Measurements from ENCODE around the gene CHD2.
"Not testable (repeated sequence)": the region's sequence is repeated elsewhere in the genome, so short reads cannot be mapped to it uniquely, and the experiment has no call there.

CHD2 gene

DNA sequence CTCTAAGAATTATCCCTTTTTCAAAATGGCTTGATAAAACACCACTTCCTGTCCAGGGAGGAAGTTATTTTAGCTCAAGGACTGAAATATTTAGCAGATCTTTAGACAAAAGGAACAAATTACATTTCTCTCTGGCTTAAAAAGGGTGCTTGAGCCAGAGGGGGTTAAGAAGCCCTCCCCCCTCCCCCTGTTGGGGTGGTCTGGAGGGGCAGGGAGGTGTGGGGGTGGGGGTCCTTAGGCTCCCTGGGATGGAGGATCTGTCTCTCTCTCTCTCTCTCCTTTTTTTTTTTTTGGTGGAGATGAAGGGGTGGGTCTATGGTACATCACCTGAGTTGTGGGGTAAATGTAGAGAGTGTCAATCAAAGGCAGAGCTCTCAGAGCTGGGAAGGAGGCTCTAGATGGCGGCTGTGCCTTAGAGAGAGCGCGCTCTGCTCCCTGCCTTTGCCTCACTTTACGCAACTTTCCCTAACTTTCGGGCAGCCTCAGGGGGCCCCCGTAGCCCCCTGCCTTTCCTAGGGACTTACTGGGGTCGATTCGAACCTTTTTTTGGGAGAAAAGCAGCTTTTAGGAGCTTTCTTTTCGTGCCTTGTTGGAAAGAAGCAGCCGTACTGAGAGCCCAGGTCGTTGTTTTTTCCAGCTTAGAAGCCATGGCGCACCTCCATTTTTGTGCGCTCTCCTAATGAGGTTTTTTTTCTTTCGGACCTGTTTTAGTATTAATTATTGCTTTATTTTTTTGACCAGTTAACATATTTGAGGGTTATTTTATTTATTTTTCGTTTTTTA lies at the start of gene CHD2:
Gene CHD2 (plus strand): TSS at position 377 of the 783 bp plus-strand sequence. CDS start 914 bp downstream, outside the sequence.
- DNase-seq: peak; percentile 68

GRCh38 chr15:92853222-92853621 lies 46.9 kb upstream of the CHD2 start:
- DNase-seq: no peak

DNA sequence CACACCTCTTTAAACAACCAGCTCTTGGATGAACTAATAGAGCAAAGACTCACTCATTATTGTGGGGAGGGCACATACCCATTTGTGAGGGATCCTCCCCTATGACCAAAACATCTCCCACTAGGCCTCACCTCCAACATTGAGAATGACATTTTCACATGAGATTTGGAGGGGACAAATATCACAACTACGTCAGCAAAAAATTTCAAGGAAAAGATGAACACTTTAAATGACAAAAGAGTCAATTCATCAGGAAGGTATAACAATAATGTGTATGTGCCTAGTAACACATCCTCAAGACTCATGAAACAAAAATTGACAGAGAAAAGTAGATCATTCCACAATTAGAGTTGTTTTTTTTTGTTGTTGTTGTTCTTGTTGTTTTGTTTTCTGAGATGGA lies 38.4 kb upstream of the CHD2 start:
- no peak for DNase-seq

DNA sequence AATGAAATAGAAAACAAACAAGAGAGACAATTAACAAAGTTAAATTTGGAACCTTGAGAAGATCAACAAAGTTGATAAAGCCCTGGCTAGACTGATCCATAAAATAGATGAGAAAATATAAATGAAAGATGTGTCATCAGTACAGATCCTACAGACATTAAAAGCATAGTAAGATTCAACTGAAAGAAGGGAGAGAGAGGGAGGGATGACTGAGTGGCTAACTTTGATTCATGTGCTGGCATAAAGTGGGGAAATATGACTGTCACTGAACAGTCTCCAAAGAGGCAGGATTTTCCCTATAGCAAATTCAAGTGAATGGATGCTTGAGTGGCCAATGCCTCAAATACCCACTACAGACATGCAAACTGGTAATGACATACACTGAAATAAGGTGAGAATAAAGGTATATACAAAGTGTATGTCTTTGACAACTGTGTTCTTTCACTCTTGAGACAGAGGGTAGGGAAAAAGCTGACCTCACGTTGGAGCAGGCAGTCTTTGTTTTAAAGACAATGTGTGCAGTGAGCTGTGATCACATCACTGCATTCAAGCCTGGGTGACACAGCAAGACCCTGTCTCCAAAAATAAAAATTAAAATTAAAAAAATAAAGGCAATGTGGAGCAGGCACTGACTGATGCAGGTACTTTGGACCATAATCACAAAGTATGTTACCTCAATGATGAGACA lies 35.9 kb upstream of the CHD2 start:
- no peak for DNase-seq

DNA sequence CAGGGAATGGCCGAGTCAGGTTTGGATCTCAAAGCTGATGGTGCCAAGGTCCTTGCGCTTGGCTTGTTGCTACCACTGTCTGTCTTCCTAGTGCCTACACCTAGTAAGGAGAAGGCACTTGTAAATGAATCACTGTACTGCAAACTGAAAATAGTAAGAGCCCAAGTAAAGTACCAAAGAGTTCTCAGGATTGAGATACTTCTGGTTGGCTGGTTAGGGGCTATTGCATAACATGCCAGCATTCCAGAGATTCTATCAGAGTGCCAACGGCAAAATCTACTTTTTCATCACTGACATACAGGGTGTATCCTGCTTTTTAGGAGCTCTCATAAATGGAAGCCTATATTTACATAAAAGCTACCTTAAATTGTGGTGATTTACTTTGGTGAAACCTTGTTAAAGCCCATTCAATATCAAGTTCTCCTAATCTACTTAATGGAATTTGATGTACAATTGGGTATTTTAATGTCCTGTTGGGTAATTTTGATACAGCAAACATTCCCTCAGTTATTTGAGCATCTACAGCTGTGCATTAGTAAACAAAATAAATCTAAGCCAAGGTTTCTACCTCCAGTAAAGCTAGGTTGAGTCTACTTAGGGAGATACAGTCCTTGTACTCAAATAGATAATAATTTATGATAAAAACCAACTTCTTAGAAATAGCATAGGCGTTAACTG lies 30.7 kb upstream of the CHD2 start:
- no peak for DNase-seq

GRCh38 chr15:92870010-92870591 lies 30.0 kb upstream of the CHD2 start:
- DNase-seq: no peak

GRCh38 chr15:92872967-92873366 lies 27.2 kb upstream of the CHD2 start:
- not testable (repeated sequence) for DNase-seq

- no peak for DNase-seq
Observed at GRCh38 chr15:92877000-92877399, 23.1 kb upstream of the CHD2 start.

DNA sequence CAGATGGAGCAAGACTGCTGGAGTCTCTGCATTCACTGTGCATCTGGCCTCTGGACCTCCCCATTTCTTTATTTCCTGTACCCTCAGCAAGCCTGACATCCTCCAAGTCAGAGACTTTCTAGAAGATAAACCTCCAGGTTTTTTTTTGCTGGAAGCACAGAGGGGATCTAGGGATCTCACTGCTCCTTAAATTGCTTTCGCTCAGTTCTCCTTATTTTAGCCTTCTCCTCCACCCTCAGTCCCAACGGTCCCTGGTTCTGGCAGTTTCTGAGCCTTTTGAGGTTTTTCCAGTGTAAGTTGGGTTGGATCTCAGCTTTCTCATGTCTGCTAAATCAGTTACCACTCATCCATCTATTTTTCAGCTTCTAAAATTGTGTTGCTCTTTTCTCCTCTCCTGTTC lies 22.7 kb upstream of the CHD2 start:
- DNase-seq: no peak

DNA sequence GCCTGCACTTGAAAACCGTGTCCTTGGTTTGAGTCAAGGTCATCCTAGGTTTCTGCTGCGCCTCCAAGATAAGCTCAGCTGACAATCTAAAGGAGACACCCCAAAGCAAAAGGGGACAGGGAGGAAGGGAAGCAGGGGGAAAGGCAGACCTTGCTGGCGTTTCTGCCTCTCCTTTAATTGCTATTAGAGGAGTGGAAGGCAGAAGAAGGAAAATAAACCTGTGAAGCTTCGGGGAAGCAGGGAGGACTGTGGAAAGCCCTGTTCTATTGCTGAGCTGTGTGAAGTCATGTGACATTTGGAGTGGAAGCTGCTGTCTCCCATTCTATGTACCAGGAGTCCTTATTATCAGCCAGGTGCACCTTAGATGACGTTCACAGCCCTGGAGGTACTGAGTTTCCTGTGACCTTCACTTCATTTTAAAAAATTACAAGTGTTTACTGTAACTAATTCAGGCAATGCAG lies 21.5 kb upstream of the CHD2 start:
- no peak for DNase-seq

DNA sequence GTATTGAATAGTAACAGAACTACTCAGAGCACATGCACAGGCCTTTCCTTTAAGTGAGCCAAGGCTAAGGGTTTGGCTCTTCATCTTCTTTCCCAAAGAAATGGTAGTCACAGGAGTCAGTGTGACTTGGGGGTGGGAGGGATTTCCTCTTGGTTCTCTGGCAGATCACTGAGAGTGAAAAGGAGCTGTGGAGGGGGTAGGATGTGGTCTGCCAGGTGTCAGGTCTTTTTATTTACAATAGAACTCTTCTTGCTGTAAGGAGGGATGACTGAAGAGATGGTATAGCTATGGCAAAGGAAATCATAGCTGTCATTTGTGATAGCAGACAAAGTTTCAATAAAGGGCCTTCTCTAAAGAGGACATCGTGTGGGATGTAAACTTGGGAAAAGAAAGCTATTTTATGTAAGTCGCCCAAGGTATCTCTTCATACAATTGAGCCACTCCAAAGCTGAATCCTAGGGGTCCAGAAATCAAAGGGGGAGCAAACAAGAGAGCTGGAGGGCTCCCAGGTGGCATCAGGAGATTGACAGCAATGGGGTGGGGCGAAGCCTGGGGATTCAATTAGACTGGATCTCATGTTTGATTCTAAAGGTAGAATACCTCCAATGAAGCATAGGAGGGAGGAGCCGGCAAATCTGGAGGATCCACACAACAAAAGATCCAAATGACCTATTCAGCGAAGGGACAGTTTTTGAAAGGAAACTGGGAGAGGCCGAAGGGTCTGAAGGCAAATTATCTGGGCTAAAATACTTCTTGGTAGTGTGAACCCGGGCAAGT lies 20.0 kb upstream of the CHD2 start:
- DNase-seq: no peak

- no peak for DNase-seq
Observed at GRCh38 chr15:92880796-92881195, 19.3 kb upstream of the CHD2 start.

DNA sequence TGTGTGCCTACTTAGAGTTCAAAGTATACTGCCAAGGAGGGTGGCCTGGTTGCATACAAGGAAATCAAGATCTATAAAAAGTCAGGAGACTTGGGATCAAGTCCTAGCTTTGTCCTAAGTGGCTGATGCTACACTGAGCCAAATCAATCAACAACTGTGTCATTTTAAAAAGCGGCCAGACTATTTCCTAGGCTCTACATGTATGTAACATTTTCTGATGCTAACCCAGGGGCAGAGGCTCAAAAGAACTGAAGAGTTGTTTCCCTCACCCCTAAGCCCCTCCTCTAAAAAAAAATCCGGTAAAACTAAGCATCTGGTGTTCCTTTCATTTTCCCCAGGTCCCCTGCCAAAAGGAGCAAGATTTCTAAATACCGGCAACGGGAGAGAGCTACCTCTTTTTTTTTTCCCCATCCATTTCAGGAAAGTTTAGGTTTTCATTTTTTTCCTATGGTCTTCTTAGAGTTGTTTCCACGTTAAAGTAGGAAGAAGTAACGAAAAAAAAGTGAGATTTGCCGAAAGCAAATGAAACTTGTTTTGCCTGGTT lies 18.8 kb upstream of the CHD2 start:
- DNase-seq: no peak

GRCh38 chr15:92881802-92882696 lies 18.1 kb upstream of the CHD2 start:
- DNase-seq: peak; percentile 98

DNA sequence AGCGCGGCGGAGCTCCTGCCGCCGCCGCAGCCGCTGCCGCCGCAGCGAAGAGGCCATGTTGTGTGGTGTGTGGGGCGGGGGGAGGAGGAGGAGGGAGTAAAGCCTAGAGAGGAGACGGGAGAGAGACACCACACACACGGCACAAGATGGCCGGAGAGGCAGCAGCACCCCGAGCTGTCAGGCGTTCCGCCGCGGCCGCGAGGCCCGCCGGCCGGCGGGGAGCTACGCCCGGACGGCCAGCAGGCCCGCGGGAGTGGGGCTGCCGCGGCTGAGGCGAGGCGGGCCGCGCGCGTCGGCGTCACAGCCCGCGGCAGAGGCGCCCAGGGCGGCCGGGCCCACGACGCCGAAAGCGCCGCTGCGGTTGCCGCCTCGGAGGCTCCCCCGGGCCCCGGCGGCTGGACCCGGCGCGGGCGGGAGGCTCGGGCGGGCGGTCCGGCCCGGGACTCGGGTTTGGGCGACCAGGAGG lies 17.4 kb upstream of the CHD2 start:
- DNase-seq: no peak

DNA sequence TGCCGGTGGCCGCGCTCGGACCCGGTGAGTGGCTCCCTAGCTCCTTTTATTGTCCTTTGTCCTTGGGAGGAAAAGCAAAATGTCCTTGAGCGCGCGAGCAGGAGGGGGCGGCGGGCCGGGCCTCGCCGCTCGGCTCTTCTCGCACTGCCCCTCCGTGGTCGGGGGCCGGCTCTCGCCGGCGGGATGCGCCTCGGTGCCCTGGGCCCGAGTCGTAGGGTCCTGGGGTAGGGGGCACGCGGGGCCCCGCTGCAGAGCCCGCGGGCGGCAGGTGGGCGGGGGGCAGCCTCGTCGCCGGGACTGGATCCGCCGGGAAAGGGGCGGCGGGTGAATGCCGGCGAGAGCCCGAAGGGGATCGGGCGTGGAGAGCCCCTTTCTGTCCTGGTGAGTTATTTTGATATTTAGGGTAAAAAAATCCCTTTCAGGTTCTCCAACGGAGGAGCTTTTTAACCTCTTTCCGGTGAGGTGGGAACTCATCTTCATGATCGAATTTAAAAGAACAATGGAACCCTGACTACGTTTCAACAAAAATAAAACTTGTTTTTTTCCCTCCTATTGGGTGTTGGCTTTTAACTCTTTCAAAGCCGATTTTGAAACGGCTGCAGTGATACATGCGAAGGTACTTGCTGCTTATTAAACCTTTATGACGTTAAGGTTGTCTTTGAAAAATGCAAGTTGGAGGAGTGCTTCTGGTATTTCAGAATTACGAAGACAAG lies 16.8 kb upstream of the CHD2 start:
- DNase-seq: peak; percentile 40

DNA sequence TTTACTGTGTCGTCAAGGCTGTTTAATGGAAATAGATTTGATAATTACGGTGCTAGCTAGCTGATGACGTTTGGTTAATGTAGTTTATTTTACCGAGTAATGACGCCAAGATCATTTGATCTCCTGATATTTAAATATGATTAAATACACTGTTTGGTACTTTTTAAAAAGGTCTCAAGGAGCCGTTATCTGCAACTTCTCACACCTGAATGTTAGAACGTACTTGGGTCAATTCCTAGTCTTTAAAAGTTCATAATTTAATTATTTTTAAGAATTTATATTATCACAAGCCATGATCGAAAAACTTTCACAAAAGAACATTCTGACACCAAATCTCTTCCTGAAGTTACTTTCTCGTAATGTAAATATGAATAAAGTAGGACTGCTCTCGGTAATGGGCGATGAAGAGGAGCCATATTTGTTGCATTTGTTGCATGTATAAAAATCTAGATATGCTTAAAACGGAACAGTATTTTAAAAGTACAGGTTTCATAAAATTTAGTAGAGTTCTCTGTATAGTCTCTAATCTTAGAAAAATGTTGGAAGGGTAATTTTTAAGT lies 16.2 kb upstream of the CHD2 start:
- no peak for DNase-seq

DNA sequence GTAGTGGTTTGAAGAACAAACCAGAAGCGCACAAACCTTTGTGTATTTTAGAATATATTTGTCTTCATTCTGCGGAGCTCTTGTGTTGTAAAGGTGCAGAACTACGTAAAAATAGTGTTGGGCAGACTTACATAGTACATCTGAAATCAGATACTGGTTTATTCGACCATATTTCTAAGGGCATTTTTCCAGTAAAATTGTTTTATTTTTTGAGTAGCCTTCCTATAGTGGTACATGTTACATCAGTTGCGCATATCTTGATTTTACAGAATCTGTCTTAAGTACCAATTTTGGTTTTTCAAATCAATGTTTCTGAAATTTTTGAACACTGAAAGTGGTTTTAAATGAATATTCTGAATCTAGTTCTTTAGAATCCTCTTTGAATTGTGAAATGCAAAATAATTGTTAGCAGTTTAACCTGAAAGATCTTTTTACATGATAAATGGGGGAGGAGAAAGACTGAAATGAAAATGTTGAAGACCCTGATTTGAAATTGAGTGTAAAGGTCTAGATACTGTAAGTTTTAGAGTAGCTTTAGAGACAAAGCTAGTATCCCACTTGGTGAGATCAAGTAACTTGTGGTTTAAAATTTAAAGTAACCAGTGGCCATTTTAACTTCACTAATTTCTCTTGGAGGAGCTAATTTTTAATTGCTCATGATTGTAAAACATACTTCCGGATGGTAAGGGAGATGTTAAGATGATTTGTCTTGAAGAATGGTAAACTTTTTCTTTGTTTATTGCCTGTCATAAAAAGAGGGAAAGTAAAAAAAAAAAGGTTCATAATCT lies 15.5 kb upstream of the CHD2 start:
- DNase-seq: no peak

Data from activated naive CD4-positive, alpha-beta T cell treated with Interleukin-2 at 50 U/mL for 16 hours (primary cell).